Kidney epithelial cell (primary cell): ENCODE results near the gene EPB41L2. TPM values are rescaled to one million over a fixed set of nuclear protein-coding genes. Genes with fewer than 3 reads are reported as not detected.

Experiments used
- DNase-seq: peaks from one replicate; pipeline ENCODE4 v3.0.0-alpha.2; 2010; ENCODE audit warnings: low read depth
- H3K27me3 ChIP-seq: 2 replicates; pipeline ENCODE4 v1.6.0; 2011; ENCODE audit warnings: low read length; ENCODE audit not compliant: control insufficient read depth, insufficient read depth
- H3K36me3 ChIP-seq: 2 replicates; pipeline ENCODE4 v1.5.1; 2011; ENCODE audit warnings: low read length; ENCODE audit not compliant: control insufficient read depth, insufficient read depth
- H3K4me3 ChIP-seq: 2 replicates; pipeline ENCODE4 v1.5.1; 2011; ENCODE audit warnings: low read depth, mild to moderate bottlenecking, control low read depth, low read length
- CTCF ChIP-seq: IDR thresholded peaks from 2 replicates; pipeline ENCODE4 v1.5.1; 2011; ENCODE audit warnings: mild to moderate bottlenecking, moderate library complexity, low read length, control low read depth, inconsistent platforms; ENCODE audit not compliant: insufficient read depth, poor library complexity, severe bottlenecking
- total RNA-seq: library from RNA; depleted of rRNA; stranded (reverse); fragments of >200 nt; gene quantifications from 2 replicates; pipeline ENCODE4 v1.2.3, GENCODE V29; 2015

EPB41L2 gene
- total RNA-seq, result 48.2 and 48.7 TPM in 2 replicates

- Histone ChIP-seq H3K27me3 (no peaks in the 10 kb centered on the region), H3K36me3 (no peaks in the 10 kb centered on the region), H3K4me3 (peak within 1 kb of the TSS; percentile 93)
- DNase-seq, result peak; percentile 54
- no peak for TF ChIP-seq CTCF
Measured at GRCh38 chr6:131063028-131063763, at the start of gene EPB41L2. TSS of gene EPB41L2 (minus strand) at chr6:131063245. CDS start at chr6:130956485, 106,760 bp downstream.

GRCh38 chr6:131112249-131112648 lies 49.2 kb upstream of the EPB41L2 start:
- DNase-seq, result no peak
- no peaks in the 10 kb centered on the region for H3K27me3 ChIP-seq
- H3K4me3 ChIP-seq, result no peak overlapping the region
- H3K36me3 ChIP-seq, result no peaks in the 10 kb centered on the region
- no peak for TF ChIP-seq CTCF

- Histone ChIP-seq H3K27me3 (no peaks in the 10 kb centered on the region), H3K4me3 (no peak overlapping the region), H3K36me3 (no peaks in the 10 kb centered on the region)
- no peak for TF ChIP-seq CTCF
- DNase-seq, result no peak
Measured at GRCh38 chr6:131107151-131107550, 44.1 kb upstream of the EPB41L2 start.

GRCh38 chr6:131103901-131104300 lies 40.9 kb upstream of the EPB41L2 start:
- no peak overlapping the region for H3K4me3 ChIP-seq
- TF ChIP-seq CTCF, result no peak
- H3K36me3 ChIP-seq, result no peaks in the 10 kb centered on the region
- DNase-seq, result no peak
- no peaks in the 10 kb centered on the region for H3K27me3 ChIP-seq

GRCh38 chr6:131103296-131103695 lies 40.3 kb upstream of the EPB41L2 start:
- Histone ChIP-seq H3K36me3 (no peaks in the 10 kb centered on the region), H3K27me3 (no peaks in the 10 kb centered on the region), H3K4me3 (no peak overlapping the region)
- no peak for TF ChIP-seq CTCF
- no peak for DNase-seq
